Kidney (tissue), 14 donors: ENCODE measurements around the gene TRA2B. TPM values are rescaled to one million over a fixed set of nuclear protein-coding genes. Genes with fewer than 3 reads are reported as not detected.

Experiments used
- DNase-seq, 5 donors: peaks; one replicate each; pipeline ENCODE4 v3.0.0-alpha.2; 2013 to 2020
- FAIRE-seq: peaks from 2 replicates; lab custom pipeline; 2012; peaks lifted over from hg19 to GRCh38; lab: Jason Lieb, UNC
- H3K27ac ChIP-seq, 2 donors: one replicate each; pipeline ENCODE4 v1.7.0; 2013; ENCODE audit warnings: low read depth in 2 of 2, low read length in 2 of 2, inconsistent platforms in 1 of 2
- H3K27me3 ChIP-seq: one replicate; pipeline ENCODE4 v1.7.1; 2013; ENCODE audit warnings: low read length, inconsistent platforms; ENCODE audit not compliant: control insufficient read depth, insufficient read depth
- H3K36me3 ChIP-seq, 3 donors: one replicate each; pipeline versions ENCODE4 v1.7.0 to v1.7.1; 2013; ENCODE audit warnings: low read length in 3 of 3, control low read depth in 1 of 3, inconsistent platforms in 1 of 3; ENCODE audit not compliant: insufficient read depth in 3 of 3, control insufficient read depth in 2 of 3
- H3K4me1 ChIP-seq, 3 donors: one replicate each; pipeline versions ENCODE4 v1.7.0 to v1.7.1; 2013; ENCODE audit warnings: low read length in 3 of 3, inconsistent platforms in 1 of 3, low read depth in 1 of 3; ENCODE audit not compliant: control insufficient read depth in 2 of 3, insufficient read depth in 2 of 3
- H3K4me3 ChIP-seq, 3 donors: one replicate each; pipeline versions ENCODE4 v1.7.0 to v1.8.1; 2013; ENCODE audit warnings: low read length in 3 of 3, control low read depth in 1 of 3, inconsistent platforms in 1 of 3
- H3K9ac ChIP-seq, 3 donors: one replicate each; pipeline versions ENCODE4 v1.7.0 to v1.7.1; 2013; ENCODE audit warnings: low read length in 3 of 3, control low read depth in 1 of 3, inconsistent platforms in 1 of 3
- H3K9me3 ChIP-seq, 3 donors: one replicate each; pipeline versions ENCODE4 v1.7.0 to v1.7.1; 2013; ENCODE audit warnings: low read length in 3 of 3, control low read depth in 1 of 3, inconsistent platforms in 1 of 3; ENCODE audit not compliant: control insufficient read depth in 2 of 3, insufficient read depth in 1 of 3
- CTCF ChIP-seq: IDR thresholded peaks from 3 replicates; pipeline ENCODE4 v1.5.1; 2012; ENCODE audit warnings: mild to moderate bottlenecking, moderate library complexity, borderline replicate concordance; ENCODE audit not compliant: insufficient read depth; ENCODE audit errors: extremely low read depth
- intact Hi-C: fragments of 100-400 bp; cut with DNase I; formaldehyde crosslinking; loops from one replicate; pipeline ENCODE4 v1.11.1; 2022
- polyA plus RNA-seq: library from polyadenylated mRNA; stranded (reverse); fragments of 350-450 nt; fragmentation: Illumina TruSeq; extraction: RNeasy Lipid Tissue Mini Kit (QIAGEN cat#74804); gene quantifications from one replicate; pipeline ENCODE4 v1.2.3, GENCODE V29; 2014; ENCODE audit warnings: low read depth, low replicate concordance; ENCODE audit not compliant: insufficient read depth
- total RNA-seq: library from RNA; stranded (reverse); fragmentation: NEBNext Ultra II Directional; extraction: Animal tissue kit (Norgen Biotek cat#: 25700); gene quantifications from one replicate; pipeline ENCODE4 v1.2.1, GENCODE V29; 2021
- donor health status: control.
- donor health status: control.
- donor health status: control.
- donor health status: control.
- donor health status: control.
- donor health status: DM: yes; HTN: yes; CAD: no.
- donor health status: Normal renal cell carcinoma (clear cell type).

TRA2B gene
- total and polyA plus RNA-seq, 2 donors from 2014 or later: 66.8 to 109 TPM

GRCh38 chr3:185956244-185956643, 18.4 kb upstream of the TRA2B start:
- Histone ChIP-seq H3K36me3 (no peaks in the 10 kb centered on the region), H3K9ac (no peak overlapping the region), H3K27me3 (no peaks in the 10 kb centered on the region), H3K27ac (no peak overlapping the region), H3K4me3 (no peak overlapping the region), H3K9me3 (no peaks in the 10 kb centered on the region), H3K4me1 (peaks cover 0 to 12% (median 3%) of the 10 kb centered on the region in 3 donors)
- FAIRE-seq (no peak), DNase-seq (no peak)
- no peak for TF ChIP-seq CTCF
- intact Hi-C loops: no loop called here

- Histone ChIP-seq H3K27me3 (no peaks in the 10 kb centered on the region), H3K27ac (no peak overlapping the region), H3K9me3 (no peaks in the 10 kb centered on the region), H3K9ac (no peak overlapping the region), H3K4me3 (no peak overlapping the region), H3K4me1 (no peaks in the 10 kb centered on the region), H3K36me3 (no peaks in the 10 kb centered on the region)
- TF ChIP-seq CTCF: no peak
- FAIRE-seq (no peak), DNase-seq (no peak)
- intact Hi-C loops: no loop called here
Measured at GRCh38 chr3:185954366-185954723, 16.5 kb upstream of the TRA2B start.

GRCh38 chr3:185950728-185951127, 12.9 kb upstream of the TRA2B start:
- Histone ChIP-seq H3K27me3 (no peaks in the 10 kb centered on the region), H3K27ac (no peak overlapping the region), H3K9ac (no peak overlapping the region), H3K9me3 (no peaks in the 10 kb centered on the region), H3K4me3 (no peak overlapping the region), H3K36me3 (no peaks in the 10 kb centered on the region), H3K4me1 (no peaks in the 10 kb centered on the region)
- FAIRE-seq (no peak), DNase-seq (no peak)
- intact Hi-C loops: no loop called here
- TF ChIP-seq CTCF: no peak

- intact Hi-C loops: no loop called here
- DNase-seq (no peak), FAIRE-seq (no peak)
- H3K27me3 ChIP-seq: no peaks in the 10 kb centered on the region
- no peak overlapping the region for H3K4me3 ChIP-seq
- H3K9ac ChIP-seq: no peak overlapping the region
- H3K27ac ChIP-seq: no peak overlapping the region
- no peaks in the 10 kb centered on the region for H3K9me3 ChIP-seq
- H3K36me3 ChIP-seq: no peaks in the 10 kb centered on the region
- H3K4me1 ChIP-seq: no peaks in the 10 kb centered on the region
- TF ChIP-seq CTCF: no peak
Measured at GRCh38 chr3:185949515-185949914, 11.7 kb upstream of the TRA2B start.
